GM19438 (cell line): ENCODE measurements around the gene SERGEF.

Experiments
- ATAC-seq: cut with Tn5 transposase; IDR thresholded peaks from one replicate; pipeline ENCODE4 v1.9.1; 2021; ENCODE audit warnings: low read depth; ENCODE audit not compliant: unreplicated experiment

SERGEF gene

DNA sequence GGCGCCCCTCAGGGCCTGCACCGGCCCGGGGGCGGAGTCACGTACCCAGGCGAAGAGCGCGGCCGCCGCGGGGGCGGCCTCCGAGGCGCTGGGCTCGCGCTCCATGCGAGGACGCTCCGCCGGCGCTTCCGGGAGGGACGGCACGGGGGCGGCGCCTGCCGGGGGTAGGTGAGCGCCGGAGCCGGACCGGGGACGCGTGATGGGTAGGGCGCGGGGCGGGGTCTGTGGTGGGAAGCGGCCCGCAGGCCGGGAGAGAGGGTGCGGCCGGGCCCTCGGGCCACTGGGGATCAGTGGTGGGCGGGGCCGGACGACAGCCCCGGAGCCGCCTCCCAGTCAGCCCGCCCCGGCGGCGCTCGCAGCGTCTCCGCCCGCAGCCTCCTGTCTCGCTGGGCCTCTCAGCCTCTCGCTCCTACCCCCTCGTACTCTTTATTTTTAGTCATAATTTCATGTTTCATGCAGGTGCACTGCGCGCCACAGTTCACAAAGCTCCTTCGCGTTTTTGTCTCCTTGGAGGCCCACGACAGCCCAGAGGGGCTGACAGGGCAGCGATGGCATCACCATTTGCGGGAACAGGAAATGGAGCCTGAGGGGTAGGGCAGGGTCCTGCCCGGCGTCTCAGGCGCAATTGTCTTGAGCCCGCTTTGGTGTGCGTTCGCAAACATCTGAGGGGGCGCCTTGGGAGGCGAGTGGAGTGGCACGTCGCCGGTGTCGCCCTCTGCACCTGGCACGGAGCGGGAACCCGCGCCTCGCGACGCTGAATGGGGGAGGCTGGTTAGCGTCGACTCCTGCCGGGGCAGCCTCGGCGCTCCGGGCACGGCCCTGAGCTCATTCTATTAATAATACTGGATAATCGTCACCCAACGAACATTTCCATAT is at the start of gene SERGEF:
SERGEF (minus strand) TSS at position 142 of the 876 bp plus-strand sequence; CDS start at position 105, 37 bp downstream.
- peak; percentile 91 for ATAC-seq

DNA sequence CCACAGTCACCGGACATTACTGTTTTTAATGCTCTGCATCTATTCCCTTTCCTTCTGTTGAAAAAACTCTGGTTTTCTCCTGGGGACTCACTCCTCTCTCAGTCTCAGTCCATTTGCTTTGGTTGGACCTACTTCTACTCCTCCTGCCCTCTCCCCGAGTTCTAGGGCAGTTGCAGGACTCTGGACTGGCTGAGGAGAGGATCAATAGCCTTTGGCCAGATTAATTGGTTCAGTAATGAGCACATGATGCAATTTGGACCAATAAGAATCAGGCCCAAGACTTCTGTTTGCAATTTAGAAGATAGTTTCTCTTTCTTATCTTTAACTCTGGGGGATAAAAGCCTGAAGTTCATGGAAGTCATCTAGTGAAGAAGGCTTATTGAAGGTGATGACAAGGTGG is 48.5 kb upstream of the SERGEF start:
- ATAC-seq, result no peak

DNA sequence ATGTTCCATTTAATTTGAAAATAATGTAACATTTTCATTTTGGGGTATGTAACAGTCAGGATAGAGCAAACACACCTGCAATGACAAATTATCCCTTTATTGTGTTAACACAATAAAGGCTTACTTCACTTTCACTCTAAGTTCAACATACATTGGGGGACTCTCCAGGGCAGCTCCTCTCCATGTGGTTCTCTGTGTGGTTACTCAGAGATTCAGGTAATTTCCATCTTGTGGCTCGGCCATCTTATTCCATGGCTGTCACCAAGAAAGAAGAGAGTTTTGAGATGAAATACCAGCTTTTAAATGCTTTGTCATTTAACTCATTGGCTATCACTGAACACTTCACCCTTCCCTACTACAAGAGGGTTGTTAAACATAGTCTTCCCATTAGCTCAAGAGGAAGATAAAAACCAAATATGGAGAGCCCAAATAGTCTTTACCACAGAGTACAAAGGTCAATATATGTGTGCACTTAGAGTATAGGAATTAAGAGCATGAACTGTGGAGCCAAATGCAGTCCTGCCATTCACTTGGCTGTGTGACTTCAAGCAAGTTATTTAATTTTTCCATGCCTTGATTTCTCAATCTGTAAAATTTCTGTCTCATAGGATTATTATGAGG is 43.8 kb upstream of the SERGEF start:
- ATAC-seq, result no peak

DNA sequence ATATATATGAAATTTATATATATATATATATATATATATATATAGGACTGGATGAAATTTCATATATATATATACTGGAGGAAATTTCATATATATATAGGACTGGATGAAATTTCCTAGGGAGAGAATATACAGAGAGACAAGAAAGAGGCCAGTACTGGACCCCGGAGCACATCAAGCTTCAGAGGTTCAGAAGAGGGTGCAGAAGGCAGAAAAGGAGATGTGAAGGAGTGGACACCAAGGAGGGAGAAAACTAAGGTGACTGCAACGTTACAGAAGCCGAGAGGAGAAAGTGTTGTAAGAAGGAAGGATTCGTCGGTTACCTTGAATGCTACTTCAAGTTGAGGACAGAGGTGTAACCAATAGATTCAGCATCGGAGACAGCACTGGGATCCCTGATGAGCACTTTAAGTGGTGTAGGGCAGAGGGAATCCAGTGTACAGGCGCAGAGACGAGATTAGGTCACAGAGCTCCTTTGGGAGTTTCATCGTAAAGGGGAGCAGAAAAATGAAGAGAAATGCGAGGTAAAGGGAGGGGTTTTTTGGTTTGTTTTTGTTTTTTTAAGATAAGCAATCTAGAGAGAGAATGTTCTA is 41.8 kb upstream of the SERGEF start:
- no peak for ATAC-seq

DNA sequence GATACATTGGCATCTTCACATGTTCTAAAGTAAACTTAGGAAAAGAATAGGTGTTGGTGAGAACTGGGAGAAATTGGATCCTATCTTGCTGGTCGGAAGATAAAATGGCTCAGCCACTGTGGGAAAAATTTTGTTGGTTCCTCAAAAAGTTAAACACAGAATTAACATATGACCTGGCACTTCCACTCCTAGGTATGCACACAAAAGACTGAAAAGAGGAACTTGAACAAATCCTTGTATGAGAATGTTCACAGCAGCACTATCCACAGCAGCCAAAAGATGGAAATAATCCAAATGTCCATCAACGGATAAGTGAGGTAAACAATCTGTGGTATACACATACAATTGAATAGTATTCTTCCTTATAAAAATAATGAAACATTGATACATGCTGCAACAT is 38.0 kb upstream of the SERGEF start:
- no peak for ATAC-seq

DNA sequence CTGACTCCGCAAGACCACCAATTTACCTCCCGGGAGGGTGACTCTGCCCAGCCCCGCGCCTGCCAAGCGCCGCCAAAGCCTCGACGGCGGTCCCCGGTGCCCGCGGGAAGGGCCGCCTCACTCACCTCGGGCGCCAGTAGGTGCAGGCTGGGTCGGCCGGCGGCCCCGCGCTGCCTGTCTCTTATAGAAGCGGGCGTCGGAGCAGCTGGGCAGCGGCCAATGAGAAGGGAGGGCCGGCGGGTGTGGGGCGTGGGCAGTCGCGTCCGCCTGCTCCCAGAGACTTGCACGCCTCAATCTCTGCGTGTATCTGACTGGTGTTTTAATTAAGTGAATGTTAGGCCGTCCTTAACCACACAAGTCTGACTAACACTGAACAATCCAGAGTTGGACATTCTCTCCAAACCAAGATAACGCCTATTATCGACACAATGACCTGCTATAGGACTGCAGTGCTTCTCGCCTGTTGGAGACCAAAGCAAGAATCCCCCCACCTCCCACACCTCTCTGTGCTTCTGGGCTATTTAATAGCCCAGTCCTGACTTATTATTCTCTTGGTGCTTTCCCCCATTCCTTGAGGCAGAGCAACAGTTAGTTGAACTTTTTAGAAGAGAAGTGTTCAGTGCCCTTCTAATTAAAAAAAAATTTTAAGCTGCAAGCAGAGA is 33.4 kb upstream of the SERGEF start, which contains the start of gene TPH1:
TPH1 (minus strand) TSS at position 154 of the 662 bp plus-strand sequence. CDS start 5,507 bp downstream, outside the sequence.
- ATAC-seq, result no peak

DNA sequence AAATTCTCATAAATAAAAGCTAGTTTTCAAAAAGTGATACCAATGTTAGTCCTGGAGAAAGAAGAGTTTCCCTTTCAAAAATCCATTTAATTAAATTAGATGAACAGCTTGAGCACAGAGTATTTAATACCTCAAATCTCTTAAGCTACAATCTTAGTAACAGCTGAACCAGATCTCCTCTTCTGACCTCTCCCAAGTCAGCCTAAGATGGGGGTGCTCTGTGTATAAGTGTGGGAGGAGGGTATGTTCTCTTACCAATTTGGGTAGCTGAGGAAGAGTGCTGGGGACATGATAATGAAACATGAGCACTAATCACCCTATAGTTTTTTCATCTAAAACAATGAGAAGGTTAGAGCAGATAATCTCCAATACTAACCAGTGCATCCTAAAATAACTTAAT is 23.6 kb upstream of the SERGEF start:
- ATAC-seq, result no peak

DNA sequence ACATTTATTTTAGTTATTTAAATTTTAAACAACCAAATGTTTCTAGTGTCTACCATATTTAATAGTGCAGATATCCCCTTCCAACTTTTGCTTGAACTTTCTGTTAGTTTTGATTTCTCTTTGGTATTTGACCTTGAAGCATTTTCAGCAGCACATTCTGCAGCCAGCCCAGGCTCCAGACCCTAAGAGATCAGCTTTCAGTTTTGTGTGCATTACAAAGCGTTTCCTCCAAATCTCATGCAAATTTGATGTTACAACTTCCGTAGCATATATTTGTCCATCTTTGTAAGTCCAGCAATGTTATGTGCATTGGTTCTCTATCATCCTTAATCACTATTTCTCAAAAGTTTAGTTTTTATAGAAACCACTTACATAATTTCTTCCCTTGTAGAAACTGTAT is 14.6 kb upstream of the SERGEF start:
- ATAC-seq, result no peak

DNA sequence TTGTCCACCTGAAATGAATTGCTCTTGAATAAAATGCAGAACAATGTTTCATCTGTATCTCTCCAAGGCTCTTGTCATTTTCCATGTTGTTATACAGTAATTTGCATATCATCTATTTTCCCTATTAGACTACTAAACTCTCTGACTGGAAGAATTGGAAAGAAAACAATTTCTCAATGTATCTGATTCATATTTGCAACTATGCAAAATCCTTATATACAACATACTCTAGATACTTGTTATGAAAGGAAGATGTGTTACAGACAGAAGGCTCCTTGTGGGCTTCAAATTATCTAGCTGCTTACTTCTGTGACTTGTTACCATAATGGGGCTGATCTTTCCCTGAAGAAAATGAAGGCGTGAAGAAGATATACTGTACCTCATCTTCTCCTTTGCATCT is 9.6 kb upstream of the SERGEF start:
- no peak for ATAC-seq

DNA sequence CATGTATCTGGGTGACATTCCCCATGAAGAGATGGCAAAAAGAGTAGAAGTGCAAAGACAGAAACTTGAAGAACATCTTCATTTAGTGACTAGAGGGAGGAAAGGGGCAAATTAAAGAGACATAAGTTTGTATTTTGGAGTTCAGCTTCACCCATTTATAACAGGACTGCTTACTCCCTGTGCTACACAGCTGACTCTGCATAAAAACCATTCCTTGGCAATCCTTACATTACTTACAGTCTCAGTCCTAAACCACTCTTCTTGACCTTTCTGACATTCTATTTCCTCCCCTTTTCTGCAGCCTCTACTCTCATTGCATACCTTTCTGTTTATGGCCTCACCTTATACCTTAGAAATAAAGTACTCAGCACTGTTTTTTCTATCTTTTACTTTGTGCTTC is 6.8 kb upstream of the SERGEF start:
- no peak for ATAC-seq

DNA sequence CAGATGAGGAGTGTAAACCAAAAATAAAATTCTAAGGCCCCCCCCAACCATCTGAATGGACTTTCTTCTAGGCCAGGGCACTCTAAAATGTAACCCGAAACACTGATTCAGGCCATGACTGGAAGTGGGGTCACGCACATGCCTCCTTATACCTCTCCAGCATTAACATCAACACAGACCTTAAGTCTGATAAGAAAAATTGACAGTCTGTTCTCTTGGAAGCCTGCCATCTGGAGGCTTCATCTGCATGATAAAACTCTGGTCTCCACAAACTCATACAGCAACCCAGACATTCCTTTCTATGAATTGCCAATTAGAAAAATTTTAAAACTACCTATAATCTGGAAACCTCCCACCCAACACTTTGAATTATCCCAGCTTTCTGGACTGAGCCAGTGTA is 3.9 kb upstream of the SERGEF start:
- ATAC-seq, result no peak

DNA sequence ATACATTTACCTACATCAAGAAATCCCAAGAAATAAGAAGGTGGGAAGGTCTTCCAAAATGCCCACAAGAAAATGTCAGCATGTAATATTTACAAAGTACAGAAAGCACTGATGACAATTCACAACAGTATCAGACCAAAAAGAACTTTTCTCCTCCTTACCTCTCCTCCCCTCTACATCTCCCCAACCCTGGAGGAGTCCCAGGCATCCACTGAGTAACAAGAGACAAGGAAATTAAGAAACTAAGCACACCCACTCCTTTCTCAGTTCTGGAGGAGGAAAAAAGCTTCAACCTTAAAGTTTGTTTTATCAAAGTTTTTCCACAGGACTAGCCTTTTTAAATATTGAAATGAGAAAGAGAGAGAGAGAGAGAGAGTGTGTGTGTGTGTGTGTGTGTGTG is 2.0 kb upstream of the SERGEF start:
- no peak for ATAC-seq

DNA sequence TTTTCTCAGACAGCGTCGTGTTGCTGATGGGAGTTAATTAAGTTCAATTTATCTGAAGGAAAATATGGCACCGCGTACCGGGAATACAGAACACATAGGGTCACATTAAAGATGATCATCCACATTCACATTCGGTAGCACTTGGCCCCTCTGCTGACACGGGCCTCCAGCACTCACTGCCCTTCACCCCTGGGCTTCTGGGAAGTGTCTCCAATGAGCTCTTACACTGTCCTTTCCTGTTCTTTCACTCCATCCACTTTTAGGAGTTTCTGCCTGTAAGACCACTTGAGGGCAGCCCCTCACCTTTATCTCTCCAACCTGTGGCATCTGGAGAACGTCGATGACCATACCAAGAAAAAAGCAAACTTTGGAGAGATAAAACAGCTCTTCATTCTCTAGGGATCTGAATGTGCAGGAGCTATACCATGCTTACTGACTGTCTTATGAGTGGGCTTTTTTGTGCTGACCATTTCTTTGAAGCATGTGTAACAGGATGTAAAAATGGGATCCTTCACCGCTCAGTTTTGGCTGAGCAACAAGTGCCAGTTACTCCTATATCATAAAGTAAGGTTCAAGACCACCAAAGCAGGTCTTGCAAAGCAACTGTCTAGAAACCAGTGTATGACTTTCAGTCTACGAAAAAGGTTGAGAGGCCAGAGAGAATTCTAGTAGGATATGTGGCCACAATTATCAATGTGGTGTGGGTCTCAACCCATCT is 1.1 kb upstream of the SERGEF start:
- ATAC-seq, result no peak

DNA sequence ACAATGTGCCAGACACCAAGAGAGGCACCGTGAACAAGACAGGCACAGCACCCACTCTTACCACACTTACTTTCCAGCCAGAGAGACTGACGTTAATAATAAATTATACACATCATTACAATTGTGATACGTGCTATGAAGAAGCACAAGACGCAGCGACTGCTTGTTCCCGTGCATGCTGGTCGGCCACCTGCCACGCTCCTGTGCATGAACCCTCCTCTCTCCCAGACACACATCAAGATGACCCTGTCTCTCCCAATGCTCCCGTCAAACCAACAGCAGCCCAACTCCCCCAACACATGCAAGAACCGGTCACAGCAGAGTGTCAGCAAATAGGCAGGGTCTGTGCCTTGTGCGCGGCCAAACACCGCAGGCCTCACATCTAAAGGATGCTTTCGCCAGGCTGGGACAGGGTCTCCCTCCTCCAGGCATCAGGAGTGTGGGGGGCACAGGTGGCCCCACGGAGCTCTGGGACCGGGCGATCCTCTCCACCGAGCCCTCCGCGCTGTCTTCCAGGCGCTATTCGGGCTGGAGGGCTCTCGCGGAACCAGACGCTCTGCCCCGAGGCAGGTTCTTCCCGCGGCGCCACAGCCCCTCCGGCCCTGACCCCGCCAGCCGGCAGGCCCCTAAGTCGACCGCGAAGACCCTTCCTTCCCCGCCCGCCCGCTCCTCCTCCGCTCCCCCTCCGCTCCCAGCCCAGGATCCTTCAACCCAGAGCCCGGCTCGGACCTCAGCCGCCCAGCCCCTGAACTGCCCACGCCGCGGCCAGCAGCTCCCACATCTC is 533 bp downstream of the SERGEF start:
- no peak for ATAC-seq

DNA sequence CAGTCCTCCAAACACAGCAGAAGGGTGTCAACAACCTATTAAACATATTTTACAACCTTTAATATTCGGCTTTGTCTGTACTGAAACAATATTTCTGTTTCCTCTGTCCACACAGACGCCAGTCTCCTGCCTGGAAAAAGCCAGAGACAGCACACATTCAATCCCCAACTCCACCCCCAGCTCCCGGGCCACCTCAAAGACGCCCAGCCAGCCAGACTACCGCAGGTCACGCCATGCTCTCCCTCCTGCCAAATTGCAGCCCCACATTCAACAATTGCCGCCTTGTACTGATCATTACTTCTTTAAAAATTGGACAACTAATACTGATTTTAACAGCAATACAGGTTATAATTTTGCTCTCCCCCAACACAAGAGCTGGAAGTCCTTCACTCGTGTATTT is 1.2 kb downstream of the SERGEF start:
- no peak for ATAC-seq

DNA sequence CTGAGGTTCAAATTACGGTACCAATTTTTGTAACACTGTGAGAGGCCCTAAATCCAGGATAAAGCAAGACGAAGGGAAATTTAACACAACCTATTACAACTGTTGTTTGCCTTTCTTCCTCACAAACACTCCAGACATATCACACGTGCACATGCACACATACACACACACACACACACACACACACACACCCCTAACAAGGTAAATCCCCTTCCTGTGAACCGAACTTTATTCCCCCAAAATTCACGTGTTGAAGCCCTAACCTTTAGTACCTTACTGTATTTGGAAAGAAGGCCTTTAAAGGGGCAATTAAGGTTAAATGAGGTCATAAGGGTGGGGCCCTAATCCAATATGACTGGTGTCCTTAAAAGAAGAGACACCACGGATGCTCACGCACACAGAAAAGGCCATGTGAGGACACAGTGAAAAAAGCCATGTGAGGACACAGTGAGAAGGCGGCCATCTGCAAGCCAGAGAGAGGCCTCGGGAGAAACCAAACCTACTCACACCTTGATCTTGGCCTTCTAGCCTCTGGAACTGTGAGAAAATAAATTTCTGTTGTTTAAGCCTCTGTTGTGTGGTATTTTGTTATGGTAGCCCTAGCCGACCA is 1.8 kb downstream of the SERGEF start:
- ATAC-seq, result no peak

DNA sequence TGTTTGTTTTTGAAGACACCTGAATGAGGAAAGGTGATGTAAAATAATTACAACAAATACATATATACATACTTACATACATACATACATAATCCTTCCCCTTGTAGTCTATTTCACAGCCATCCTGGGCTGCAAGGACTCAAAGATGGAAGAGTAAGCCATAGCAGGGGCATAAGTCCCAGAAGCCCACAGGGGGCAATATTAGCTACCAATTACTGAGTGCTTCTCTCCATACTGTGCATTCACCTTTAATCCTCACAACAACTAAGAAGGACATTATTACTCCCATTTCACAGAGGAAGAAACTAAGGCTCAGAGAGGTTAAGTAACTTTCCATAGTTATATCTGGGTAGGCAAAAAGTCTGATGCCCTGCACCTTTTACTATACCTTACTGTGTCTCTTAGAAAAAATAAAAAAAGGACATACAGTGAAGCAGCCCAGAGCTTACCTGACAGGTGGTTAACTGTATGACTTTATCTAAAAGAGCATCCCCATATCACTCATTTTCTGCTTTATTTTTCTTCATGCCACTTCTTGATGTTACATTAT is 2.7 kb downstream of the SERGEF start:
- ATAC-seq, result no peak

DNA sequence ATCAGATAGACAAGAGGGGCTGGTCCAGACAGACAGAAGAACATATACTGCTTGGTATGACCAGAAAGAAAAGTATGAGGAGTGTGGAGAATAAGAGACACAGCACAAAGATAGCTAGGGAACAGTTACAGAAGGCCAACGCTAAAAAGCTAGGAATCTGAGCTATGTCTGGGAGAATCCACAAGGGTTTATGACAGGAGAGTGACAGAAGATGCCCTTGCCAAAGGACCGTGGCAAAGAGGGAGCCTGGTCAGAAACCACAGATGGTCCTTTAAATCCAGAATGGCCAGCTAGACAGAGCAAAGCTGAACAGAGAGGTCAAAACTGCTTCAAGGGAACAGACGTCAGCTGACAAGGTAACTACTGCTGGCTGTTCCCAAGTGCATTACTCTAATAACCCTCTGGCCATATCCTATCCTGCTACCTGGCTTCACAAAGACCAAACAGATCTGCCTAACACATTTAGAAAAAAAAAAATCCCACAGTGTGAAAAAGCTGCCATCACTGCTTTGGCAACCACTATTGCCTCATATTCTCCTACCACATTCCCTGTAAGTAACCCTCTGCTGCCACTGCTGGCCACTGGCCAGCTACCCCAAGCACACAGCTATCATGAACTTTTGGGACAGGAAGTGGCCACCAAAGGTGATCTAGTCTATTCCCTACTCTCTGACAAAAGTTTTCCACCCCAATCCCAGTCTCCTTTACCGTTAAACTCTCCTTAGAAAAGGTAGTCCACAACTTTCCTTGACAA is 7.3 kb downstream of the SERGEF start:
- ATAC-seq, result no peak
